Prostate gland (tissue), 2 donors: ENCODE results near the gene TMEM41A. TPM values are rescaled to one million over a fixed set of nuclear protein-coding genes. Genes with fewer than 3 reads are reported as not detected.
"Not testable (repeated sequence)": the region's sequence is repeated elsewhere in the genome, so short reads cannot be mapped to it uniquely, and the experiment has no call there.

Source experiments
- DNase-seq: peaks from one replicate; pipeline ENCODE4 v3.0.0-alpha.2; 2019; ENCODE audit warnings: low spot score
- H3K27ac ChIP-seq, 2 donors: fragments of 200-600 bp; sonication (generic); 2 replicates each; pipeline ENCODE4 v1.5.1; 2017 to 2019
- H3K27me3 ChIP-seq: fragments of 200-600 bp; sonication (generic); replicated peaks from 2 replicates; pipeline ENCODE4 v1.5.1; 2019; ENCODE audit not compliant: insufficient read depth
- H3K36me3 ChIP-seq, 2 donors: fragments of 200-600 bp; sonication (generic); 1 replicate in 1 of 2; 2 replicates in 1 of 2; pipeline versions ENCODE4 v1.5.1 to v1.8.1; 2017 to 2019
- H3K4me1 ChIP-seq: fragments of 200-600 bp; sonication (generic); replicated peaks from 2 replicates; pipeline ENCODE4 v1.5.1; 2019
- H3K4me3 ChIP-seq, 2 donors: fragments of 200-600 bp; sonication (generic); 2 replicates each; pipeline ENCODE4 v1.5.1; 2017 to 2019
- H3K9me3 ChIP-seq: fragments of 200-600 bp; sonication (generic); 2 replicates; pipeline ENCODE4 v1.5.1; 2017
- CTCF ChIP-seq, 4 experiments: fragments of 200-600 bp in 2 of 4; fragments of 450-650 bp in 2 of 4; sonication (generic) in 2 of 4; IDR thresholded peaks; 1 replicate in 3 of 4; 2 replicates in 1 of 4; pipeline ENCODE4 v1.5.1; 2016 to 2019; ENCODE audit warnings: antibody characterized with exemption in 4 of 4, mild to moderate bottlenecking in 2 of 4, moderate library complexity in 2 of 4
- POLR2A ChIP-seq: fragments of 450-650 bp; IDR thresholded peaks from one replicate; pipeline ENCODE4 v1.6.1; 2016; ENCODE audit warnings: antibody characterized with exemption, mild to moderate bottlenecking
- POLR2AphosphoS5 ChIP-seq: sonication (generic); formaldehyde crosslinking; IDR thresholded peaks from one replicate; pipeline ENCODE4 v1.6.1; 2017; ENCODE audit warnings: antibody characterized with exemption
- WGBS: methylation state at CpG from one replicate; pipeline ENCODE4 v1.1.5; 2018; 5-methylcytosine and 5-hydroxymethylcytosine counted together
- intact Hi-C: fragments of 100-400 bp; cut with DNase I; formaldehyde crosslinking; loops from one replicate; pipeline ENCODE4 v1.14.2; 2022
- total RNA-seq, 2 donors: library from RNA; depleted of rRNA; stranded (reverse); fragments of >200 nt; gene quantifications; one replicate each; pipeline ENCODE4 v1.1.0, GENCODE V29; 2016

TMEM41A gene
- total RNA-seq, 2 donors from 2014 or later: 16.4 to 24.5 TPM

GRCh38 chr3:185470323-185470722 is 28.5 kb downstream of the TMEM41A start:
- Histone ChIP-seq H3K9me3 (no peaks in the 10 kb centered on the region), H3K4me1 (no peaks in the 10 kb centered on the region), H3K27me3 (no peaks in the 10 kb centered on the region), H3K36me3 (no peaks in the 10 kb centered on the region), H3K27ac (no peak overlapping the region), H3K4me3 (no peak overlapping the region)
- TF ChIP-seq POLR2AphosphoS5 (no peak), POLR2A (no peak), CTCF (IDR thresholded peaks at IDR 0.05) (no peak)
- DNase-seq: no peak
- 80% methylated on average over 3 of the region's 3 CpGs for WGBS
- intact Hi-C loops: no loop called here

- Histone ChIP-seq H3K27ac (no peak overlapping the region), H3K9me3 (no peaks in the 10 kb centered on the region), H3K4me3 (no peak overlapping the region), H3K4me1 (no peaks in the 10 kb centered on the region), H3K36me3 (no peaks in the 10 kb centered on the region), H3K27me3 (no peaks in the 10 kb centered on the region)
- no peak for DNase-seq
- WGBS: 19% methylated on average over 3 of the region's 3 CpGs
- no peak for TF ChIP-seq POLR2A
- TF ChIP-seq POLR2AphosphoS5: no peak
- no peak for TF ChIP-seq CTCF (IDR thresholded peaks at IDR 0.05)
- intact Hi-C loops: no loop called here
Measured at GRCh38 chr3:185469542-185469941, 29.3 kb downstream of the TMEM41A start.

GRCh38 chr3:185466123-185466522 is 32.7 kb downstream of the TMEM41A start:
- H3K36me3 ChIP-seq: not testable (repeated sequence)
- 92% methylated on average over 5 of the region's 5 CpGs for whole genome bisulfite sequencing

GRCh38 chr3:185465471-185465870 is 33.4 kb downstream of the TMEM41A start:
- H3K36me3 ChIP-seq: no peaks in the 10 kb centered on the region
- DNase-seq: no peak
- 95% methylated on average over 9 of the region's 9 CpGs for WGBS
- H3K27me3 ChIP-seq: no peaks in the 10 kb centered on the region
- no peak overlapping the region for H3K4me3 ChIP-seq
- no peak for TF ChIP-seq CTCF (IDR thresholded peaks at IDR 0.05)
- TF ChIP-seq POLR2A: no peak
- no peak for TF ChIP-seq POLR2AphosphoS5
- no peak overlapping the region for H3K27ac ChIP-seq
- H3K4me1 ChIP-seq: no peaks in the 10 kb centered on the region
- intact Hi-C loops: no loop called here
- H3K9me3 ChIP-seq: no peaks in the 10 kb centered on the region

More at GRCh38 chr3:185466123-185466522, 32.7 kb downstream of the TMEM41A start:
- intact Hi-C loops, H3K9me3 ChIP-seq, H3K27ac ChIP-seq, H3K4me1 ChIP-seq, DNase-seq, H3K27me3 ChIP-seq, H3K4me3 ChIP-seq: not testable (repeated sequence)

- Histone ChIP-seq H3K4me1 (no peaks in the 10 kb centered on the region), H3K4me3 (no peak overlapping the region), H3K27me3 (no peaks in the 10 kb centered on the region), H3K36me3 (no peaks in the 10 kb centered on the region), H3K9me3 (no peaks in the 10 kb centered on the region), H3K27ac (no peak overlapping the region)
- no peak for DNase-seq
- intact Hi-C loops: no loop called here
- 76% methylated on average over 6 of the region's 6 CpGs for WGBS
- TF ChIP-seq CTCF (IDR thresholded peaks at IDR 0.05) (peak in 2 of 4 experiments; percentile 39 to 50), POLR2A (no peak), POLR2AphosphoS5 (no peak)
Measured at GRCh38 chr3:185460719-185461350, 38.0 kb downstream of the TMEM41A start.
